Osteocyte (in vitro differentiated cells): ENCODE results near the gene SGCD. TPM values are rescaled to one million over a fixed set of nuclear protein-coding genes. Genes with fewer than 3 reads are reported as not detected.

Experiments used
- DNase-seq: peaks from one replicate; pipeline ENCODE4 v3.0.0; 2021; ENCODE audit warnings: mixed read lengths; ENCODE audit not compliant: unreplicated experiment; ENCODE audit errors: extremely low spot score
- H3K27ac Mint-ChIP-seq: one replicate; pipeline ENCODE4 v1.8.0; 2021; ENCODE audit warnings: mild to moderate bottlenecking, mixed read lengths; ENCODE audit not compliant: unreplicated experiment
- H3K27me3 Mint-ChIP-seq: one replicate; pipeline ENCODE4 v1.8.0; 2021; ENCODE audit warnings: mixed read lengths; ENCODE audit not compliant: unreplicated experiment
- H3K36me3 Mint-ChIP-seq: one replicate; pipeline ENCODE4 v1.8.0; 2021; ENCODE audit warnings: mixed read lengths; ENCODE audit not compliant: unreplicated experiment
- H3K4me1 Mint-ChIP-seq: one replicate; pipeline ENCODE4 v1.8.0; 2021; ENCODE audit warnings: mixed read lengths; ENCODE audit not compliant: unreplicated experiment
- H3K4me3 Mint-ChIP-seq: one replicate; pipeline ENCODE4 v1.8.0; 2021; ENCODE audit warnings: mild to moderate bottlenecking, moderate library complexity, mixed read lengths; ENCODE audit not compliant: unreplicated experiment
- H3K9me3 Mint-ChIP-seq: one replicate; pipeline ENCODE4 v1.8.0; 2021; ENCODE audit warnings: mixed read lengths; ENCODE audit not compliant: unreplicated experiment
- total RNA-seq: library from RNA; stranded (reverse); gene quantifications from 2 replicates; pipeline ENCODE4 v1.2.1, GENCODE V29; 2021
- TF ChIP-seq, protein P1 (sequence below): fragments of 200-600 bp; sonication (generic); IDR thresholded peaks from 2 replicates; pipeline ENCODE4 v1.5.0; 2021; ENCODE audit warnings: antibody characterized with exemption, mild to moderate bottlenecking, moderate library complexity

SGCD gene
- total RNA-seq, 1 donor from 2014 or later, result 13.1 TPM

DNA sequence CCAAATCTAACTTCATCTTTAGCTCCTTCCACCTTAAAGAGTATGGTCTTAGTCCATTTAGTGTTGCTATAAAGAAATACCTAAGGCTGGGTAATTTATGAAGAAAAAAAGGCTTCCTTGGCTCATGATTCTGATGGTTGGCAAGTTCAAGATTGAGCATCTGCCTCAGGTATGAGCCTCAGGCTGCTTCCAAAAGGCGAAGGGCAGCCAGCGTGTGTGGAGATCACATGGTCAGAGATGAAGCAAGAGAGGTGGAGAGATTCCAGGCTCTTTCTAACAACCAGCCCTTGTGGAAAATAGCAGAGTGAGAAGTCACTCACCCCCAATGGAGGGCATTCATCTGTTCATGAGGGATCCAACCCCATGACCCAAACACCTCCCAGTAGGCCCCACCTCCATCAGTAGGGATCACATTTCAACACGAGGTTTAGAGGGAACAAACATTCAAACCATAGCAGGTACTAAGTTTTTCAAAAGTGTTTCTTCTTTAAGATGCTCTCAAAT, 225.9 kb downstream of the SGCD start:
- TF ChIP-seq, protein P1, sequence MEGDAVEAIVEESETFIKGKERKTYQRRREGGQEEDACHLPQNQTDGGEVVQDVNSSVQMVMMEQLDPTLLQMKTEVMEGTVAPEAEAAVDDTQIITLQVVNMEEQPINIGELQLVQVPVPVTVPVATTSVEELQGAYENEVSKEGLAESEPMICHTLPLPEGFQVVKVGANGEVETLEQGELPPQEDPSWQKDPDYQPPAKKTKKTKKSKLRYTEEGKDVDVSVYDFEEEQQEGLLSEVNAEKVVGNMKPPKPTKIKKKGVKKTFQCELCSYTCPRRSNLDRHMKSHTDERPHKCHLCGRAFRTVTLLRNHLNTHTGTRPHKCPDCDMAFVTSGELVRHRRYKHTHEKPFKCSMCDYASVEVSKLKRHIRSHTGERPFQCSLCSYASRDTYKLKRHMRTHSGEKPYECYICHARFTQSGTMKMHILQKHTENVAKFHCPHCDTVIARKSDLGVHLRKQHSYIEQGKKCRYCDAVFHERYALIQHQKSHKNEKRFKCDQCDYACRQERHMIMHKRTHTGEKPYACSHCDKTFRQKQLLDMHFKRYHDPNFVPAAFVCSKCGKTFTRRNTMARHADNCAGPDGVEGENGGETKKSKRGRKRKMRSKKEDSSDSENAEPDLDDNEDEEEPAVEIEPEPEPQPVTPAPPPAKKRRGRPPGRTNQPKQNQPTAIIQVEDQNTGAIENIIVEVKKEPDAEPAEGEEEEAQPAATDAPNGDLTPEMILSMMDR, result no peak
- no peaks in the 10 kb centered on the region for H3K27me3 Mint-ChIP-seq

GRCh38 chr5:156556666-156557406, 229.9 kb downstream of the SGCD start:
- Mint-ChIP-seq H3K4me3 (no peak overlapping the region), H3K36me3 (no peaks in the 10 kb centered on the region), H3K4me1 (no peaks in the 10 kb centered on the region), H3K9me3 (peaks cover 9% of the 10 kb centered on the region), H3K27ac (no peak overlapping the region), H3K27me3 (no peaks in the 10 kb centered on the region)
- TF ChIP-seq, protein P1, result no peak
- no peak for DNase-seq

More for the DNA sequence above, 225.9 kb downstream of the SGCD start:
- Mint-ChIP-seq H3K27ac (no peak overlapping the region), H3K4me1 (no peaks in the 10 kb centered on the region), H3K4me3 (no peak overlapping the region), H3K9me3 (peaks cover 9% of the 10 kb centered on the region), H3K36me3 (no peaks in the 10 kb centered on the region)
- no peak for DNase-seq

DNA sequence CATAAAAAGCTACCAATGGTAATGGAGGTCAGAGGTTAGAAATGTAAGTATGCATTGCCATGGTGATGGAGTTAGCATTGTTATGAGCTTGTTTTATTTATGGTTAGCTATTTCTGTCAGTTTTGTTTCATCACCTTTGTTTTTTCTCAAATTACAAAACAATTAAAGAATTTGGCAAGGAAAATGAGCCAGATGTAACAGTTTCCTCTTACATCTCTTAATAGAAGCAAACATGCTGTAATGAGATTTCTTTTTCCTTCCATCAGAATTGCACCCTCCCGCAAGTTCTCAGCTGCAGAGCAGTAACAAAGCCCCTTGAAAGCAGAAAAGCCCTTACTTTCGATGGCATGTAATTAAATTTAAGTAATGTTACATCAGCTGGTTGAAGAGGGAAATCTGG, 233.0 kb downstream of the SGCD start:
- H3K36me3 Mint-ChIP-seq, result no peaks in the 10 kb centered on the region
- H3K9me3 Mint-ChIP-seq, result peaks cover 9% of the 10 kb centered on the region
- no peaks in the 10 kb centered on the region for H3K4me1 Mint-ChIP-seq
- H3K4me3 Mint-ChIP-seq, result no peak overlapping the region
- H3K27me3 Mint-ChIP-seq, result no peaks in the 10 kb centered on the region
- no peak for DNase-seq
- TF ChIP-seq, protein P1, result no peak
- no peak overlapping the region for H3K27ac Mint-ChIP-seq

GRCh38 chr5:156561651-156562050, 234.7 kb downstream of the SGCD start:
- H3K27ac Mint-ChIP-seq, result no peak overlapping the region
- TF ChIP-seq, protein P1, result no peak
- no peak overlapping the region for H3K4me3 Mint-ChIP-seq
- DNase-seq, result no peak
- no peaks in the 10 kb centered on the region for H3K36me3 Mint-ChIP-seq
- no peaks in the 10 kb centered on the region for H3K9me3 Mint-ChIP-seq
- H3K4me1 Mint-ChIP-seq, result no peaks in the 10 kb centered on the region
- no peaks in the 10 kb centered on the region for H3K27me3 Mint-ChIP-seq

DNA sequence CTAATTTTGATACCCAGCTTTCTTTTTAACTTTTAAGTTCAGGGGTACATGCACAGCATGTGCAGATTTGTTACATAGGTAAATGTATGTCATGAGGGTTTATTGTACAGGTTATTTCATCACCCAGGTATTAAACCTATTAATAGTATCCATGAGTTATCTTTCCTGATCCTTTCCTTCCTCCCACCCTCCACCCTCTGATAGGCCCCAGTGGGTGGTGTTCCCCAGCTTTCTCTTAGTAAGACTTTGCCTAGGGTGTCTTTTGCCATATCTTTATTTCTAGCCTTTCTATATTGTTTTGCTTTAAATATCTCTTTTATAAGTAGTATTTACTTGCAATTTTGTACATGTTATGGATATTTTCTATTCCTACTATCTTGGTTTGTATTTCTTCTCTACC, 243.7 kb downstream of the SGCD start:
- no peaks in the 10 kb centered on the region for H3K36me3 Mint-ChIP-seq
- TF ChIP-seq, protein P1, result no peak

More for the DNA sequence above, 243.7 kb downstream of the SGCD start:
- H3K27me3 Mint-ChIP-seq, result no peaks in the 10 kb centered on the region
- no peak for DNase-seq
- H3K4me1 Mint-ChIP-seq, result peaks cover 1% of the 10 kb centered on the region
- H3K4me3 Mint-ChIP-seq, result no peak overlapping the region
- H3K9me3 Mint-ChIP-seq, result no peaks in the 10 kb centered on the region
- no peak overlapping the region for H3K27ac Mint-ChIP-seq
